HTERT RPE-1 (cell line): ENCODE measurements around the gene MYCN.
"Not testable (repeated sequence)": the region's sequence is repeated elsewhere in the genome, so short reads cannot be mapped to it uniquely, and the experiment has no call there.

Experiments used
- in situ Hi-C: fragments of 300-500 bp; cut with MboI; formaldehyde crosslinking; loops from 4 replicates; pipeline ENCODE4 v1.14.3; 2020; ENCODE audit warnings: low sequenced_read_pairs

MYCN gene

GRCh38 chr2:15907461-15908324 is 32.7 kb upstream of the MYCN start:
- in situ Hi-C loops = no loop called here

DNA sequence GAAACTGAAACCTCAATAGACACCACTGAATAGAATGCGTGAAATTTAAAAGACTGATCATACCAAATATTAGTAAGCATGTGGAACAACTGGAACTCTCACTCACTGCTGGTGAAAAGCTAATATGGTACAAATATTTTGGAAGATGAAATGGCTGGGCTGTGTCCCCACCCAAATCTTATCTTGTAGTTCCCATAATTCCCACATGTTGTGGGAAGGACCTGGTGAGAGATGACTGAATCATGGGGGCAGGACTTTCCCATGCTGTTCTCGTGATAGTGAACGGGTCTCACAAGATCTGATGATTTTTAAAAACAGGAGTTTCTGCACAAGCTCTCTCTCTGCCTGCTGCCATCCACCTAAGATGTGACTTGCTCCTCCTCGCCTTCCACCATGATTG is 32.0 kb upstream of the MYCN start:
- in situ Hi-C loops = no loop called here

GRCh38 chr2:15909157-15909556 is 31.2 kb upstream of the MYCN start:
- in situ Hi-C loops = no loop called here

DNA sequence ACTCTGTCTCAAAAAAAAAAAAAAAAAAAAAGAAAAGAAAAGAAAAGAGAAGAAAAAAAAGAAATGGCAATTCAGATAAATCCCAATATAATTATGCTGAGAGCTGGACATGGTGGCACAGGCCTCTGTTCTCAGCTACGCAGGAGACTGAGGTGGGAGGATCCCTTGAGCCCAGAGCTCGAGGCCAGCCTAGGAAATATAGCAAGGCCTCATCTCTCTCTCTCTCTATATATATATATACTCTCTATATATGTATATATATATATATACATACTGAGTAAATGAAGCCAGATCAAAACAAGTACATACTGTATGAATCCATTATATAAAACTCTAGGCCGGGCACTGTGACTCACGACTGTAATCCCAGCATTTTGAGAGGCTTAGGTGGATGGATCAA is 30.6 kb upstream of the MYCN start:
- in situ Hi-C loops = no loop called here

GRCh38 chr2:15911270-15911669 is 29.1 kb upstream of the MYCN start:
- in situ Hi-C loops = not testable (repeated sequence)

- in situ Hi-C loops = no loop called here
These were observed 28.7 kb upstream of the MYCN start for GRCh38 chr2:15911686-15912085.

DNA sequence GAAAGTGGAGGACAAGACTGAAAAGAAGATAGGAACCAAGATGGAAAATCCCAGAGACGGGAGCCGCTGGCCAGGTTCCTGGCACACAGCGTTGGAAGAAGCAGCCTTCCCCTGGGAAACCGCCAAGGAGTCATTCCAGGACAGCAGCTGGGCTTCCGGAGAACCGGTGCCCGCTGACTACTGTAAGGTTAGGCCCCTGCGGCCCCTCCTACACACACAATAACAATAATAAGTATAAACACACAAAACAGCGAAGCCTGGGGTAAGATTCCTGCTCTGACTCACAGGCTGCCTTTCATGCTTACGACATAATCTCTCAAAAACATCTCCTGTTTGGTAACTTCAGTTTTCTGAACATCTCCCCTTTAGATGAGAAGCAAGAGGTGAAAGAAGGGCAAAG is 28.1 kb upstream of the MYCN start:
- in situ Hi-C loops = no loop called here

GRCh38 chr2:15913146-15913545 is 27.2 kb upstream of the MYCN start:
- in situ Hi-C loops = no loop called here

GRCh38 chr2:15914596-15915385 is 25.6 kb upstream of the MYCN start:
- in situ Hi-C loops = no loop called here

DNA sequence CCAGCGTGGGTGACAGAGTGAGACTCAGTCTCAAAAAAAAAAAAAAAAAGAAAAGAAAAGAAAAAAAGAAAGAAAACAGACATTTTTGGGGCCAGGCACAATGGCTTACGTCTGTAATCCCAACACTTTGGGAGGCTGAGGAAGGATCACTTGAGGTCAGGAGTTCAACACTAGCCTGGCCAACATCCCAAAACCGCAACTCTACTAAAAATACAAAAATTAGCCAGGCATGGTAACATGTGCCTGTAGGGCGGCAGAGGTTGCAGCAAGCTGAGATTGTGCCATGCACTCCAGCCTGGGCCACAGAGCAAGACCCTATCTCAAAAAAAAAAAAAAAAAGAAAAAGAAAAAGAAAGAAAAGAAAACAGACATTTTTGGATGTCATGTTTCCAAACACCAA is 24.8 kb upstream of the MYCN start:
- in situ Hi-C loops = not testable (repeated sequence)

DNA sequence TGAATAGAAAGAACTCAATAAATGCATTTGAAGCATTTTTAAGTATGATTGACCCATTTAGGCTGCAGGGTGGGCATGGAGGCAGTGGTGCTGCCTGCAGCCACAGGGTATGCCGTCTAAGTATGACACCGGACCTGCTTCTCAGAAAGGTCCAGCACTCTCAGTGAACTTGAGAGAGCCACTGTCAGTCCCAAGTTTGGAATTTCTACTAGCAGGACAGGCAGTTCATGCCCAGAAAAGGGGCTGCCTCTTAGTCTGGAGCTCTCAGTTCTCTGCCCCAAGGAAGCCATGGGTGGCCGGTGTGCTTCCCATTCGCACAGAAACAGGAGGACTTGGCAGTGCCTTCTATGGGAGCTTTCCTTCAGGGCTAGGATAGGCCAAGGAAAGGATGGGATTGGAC is 24.0 kb upstream of the MYCN start:
- in situ Hi-C loops = no loop called here

DNA sequence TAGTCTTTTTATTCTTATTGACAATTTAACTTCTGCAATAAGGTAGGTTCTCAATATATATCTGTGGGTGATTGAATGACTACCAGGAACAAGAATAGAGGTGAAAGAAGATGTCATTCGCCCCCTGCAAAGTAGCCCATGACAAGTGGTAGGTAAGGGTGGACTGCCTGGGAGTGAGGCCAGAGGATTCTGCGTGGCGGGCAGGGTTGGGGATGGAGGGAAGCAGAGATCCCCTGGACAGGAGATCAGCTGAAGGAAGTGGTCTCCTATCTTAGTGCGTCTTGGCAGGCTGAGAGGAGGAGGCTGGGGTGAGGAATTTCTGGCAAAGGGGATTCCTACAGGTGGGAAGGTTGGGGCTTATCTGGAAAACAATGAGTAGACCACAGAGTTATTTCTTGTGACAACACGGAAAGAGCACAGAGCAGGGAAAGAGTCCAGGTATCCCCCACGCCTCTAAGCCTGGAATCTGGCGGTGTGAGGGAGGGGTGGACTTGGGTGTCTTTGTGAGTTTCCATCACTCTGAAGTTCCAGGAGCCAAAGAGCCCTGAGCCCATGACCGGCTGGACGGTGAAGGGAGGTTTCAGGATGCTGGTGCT is 21.5 kb upstream of the MYCN start:
- in situ Hi-C loops = no loop called here

DNA sequence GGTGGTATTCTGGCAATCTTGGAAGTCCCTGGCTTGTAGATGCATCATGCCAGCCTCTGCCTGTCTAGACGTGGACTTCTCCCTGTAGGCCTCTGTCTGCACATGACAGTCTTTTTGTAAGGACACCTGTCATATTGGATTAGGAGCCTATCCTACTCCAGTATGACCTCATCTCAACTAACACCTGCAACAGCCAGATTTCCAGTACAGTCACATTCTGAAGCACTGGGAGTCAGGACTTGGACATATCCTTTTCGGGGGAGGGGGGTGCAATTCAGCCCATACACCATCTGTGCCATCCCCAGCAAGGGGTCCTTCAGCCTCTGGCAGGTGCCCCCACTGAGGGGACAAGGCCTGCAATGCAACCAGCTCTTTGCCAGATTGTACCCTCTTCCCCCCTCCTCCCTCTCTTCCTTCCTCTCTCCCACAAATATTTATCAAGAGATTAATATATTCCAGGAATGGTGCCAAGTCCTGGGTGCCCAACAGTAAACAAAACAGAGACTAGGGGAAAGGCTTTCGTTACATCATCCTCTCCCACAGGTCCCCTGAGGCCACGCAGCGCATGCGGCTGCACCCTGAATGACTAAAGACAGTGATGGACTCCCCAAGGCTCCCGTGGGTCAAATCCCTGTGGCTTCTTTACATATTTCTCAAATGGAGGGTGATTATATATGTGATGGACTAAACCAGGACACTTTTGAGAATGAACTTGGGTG is 20.5 kb upstream of the MYCN start:
- in situ Hi-C loops = no loop called here

DNA sequence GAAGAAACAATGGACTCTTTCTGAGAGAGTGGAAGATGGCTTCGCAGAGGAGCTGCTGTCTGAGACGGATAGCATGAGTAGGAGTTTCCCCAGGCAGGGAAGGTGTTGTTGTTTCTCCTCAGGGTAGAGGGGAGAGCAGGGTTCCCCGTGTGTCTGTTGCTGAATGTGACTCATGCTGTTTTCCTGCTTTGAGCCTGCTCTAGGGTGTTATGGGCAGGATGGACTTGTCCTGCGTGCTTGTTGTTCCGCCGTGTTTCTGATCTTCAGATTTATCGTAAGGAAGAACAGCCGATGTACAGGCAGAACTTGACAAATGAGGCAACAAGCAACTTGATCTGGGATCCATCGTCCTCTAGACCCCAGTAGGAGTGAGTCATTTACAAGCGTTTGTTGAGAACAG is 19.7 kb upstream of the MYCN start:
- in situ Hi-C loops = no loop called here

DNA sequence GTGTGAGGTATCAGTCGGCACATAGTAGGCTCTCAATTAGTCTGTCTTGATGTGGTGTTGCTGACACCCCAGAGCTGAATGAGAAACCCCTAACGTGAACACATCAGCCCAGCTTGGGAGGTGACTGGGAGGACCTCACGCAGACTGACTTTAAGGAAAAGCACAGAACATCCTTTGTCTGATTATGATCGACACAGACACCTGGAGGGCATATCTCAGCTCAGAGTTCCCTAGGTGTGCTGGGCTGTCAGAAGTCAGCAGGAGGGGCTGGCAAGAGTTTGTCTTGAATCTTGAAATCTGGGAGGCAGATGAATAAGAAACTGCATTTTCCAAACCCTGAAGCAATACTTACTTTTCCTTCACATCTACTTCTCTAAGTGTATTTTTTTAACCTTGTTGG is 16.8 kb upstream of the MYCN start:
- in situ Hi-C loops = no loop called here

DNA sequence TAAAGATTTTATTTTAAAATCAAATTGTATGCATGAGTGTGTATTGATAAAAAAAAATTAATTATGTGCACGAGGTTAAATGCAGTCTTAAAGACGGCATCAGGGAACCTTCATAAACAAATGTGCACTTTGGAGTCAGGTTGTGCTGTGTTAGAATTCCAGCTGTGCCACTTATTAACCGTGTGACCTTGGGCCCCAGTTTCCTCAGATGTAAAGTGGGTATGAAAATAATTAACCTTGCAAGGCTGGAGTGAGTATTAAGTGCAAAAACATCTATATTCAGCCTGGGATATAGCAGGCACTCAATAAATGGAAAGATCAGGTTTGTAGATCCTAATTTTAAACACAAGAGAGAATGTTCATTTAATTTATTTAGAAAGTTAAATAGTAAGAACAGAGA is 14.5 kb upstream of the MYCN start:
- in situ Hi-C loops = no loop called here

GRCh38 chr2:15926252-15926651 is 14.1 kb upstream of the MYCN start:
- in situ Hi-C loops = no loop called here

DNA sequence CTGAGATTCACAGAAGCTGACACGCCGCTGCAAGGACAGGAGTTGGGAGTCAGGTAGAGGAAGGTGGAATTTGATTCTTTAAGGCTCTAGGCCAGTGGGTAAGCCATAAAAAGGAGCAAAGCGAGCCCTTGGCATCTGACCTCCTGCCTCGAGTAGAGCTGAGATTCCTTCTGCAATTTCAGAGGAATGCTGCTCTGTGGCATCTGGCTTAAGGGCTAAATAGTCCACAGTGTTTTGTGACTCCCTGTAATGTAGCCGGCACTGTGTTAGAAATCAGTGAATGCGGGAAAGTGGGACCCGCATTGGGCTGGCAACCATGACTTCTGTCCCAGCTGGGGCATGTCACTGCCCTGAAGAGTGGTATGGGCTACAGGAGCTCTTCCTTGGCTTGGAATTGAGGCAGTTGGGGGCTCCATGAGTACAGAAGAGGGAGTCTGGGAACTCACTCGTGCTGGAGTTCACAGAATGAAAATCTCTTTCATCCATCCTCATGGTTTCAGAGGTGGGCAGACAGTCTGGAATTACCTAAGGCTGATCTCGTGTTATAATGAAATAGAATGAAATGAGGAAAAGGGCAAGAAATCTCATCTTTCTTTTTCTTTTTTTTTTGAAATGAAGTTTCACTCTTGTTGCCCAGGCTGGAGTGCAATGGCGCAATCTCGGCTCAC is 12.7 kb upstream of the MYCN start:
- in situ Hi-C loops = no loop called here

- in situ Hi-C loops = not testable (repeated sequence)
These were observed 11.3 kb upstream of the MYCN start for GRCh38 chr2:15929008-15929407.

GRCh38 chr2:15929861-15930260 is 10.5 kb upstream of the MYCN start:
- in situ Hi-C loops = no loop called here
